Hematopoietic multipotent progenitor cell treated with erythropoietin and hydrocortisone succinate and interleukin-3 and kit ligand, for 8 days (in vitro differentiated cells): ENCODE results near the gene GRIA4.

Source experiments
- DNase-seq: peaks from one replicate; pipeline ENCODE4 v3.0.0-alpha.2; 2015

GRIA4 gene

GRCh38 chr11:106021181-106021966 is 411.5 kb downstream of the GRIA4 start:
- peak; percentile 17 for DNase-seq

- DNase-seq: peak; percentile 100
Observed at GRCh38 chr11:106021967-106022794, 412.3 kb downstream of the GRIA4 start, which contains the start of gene MSANTD4. Gene MSANTD4, minus strand, starts transcription at chr11:106022240. Its CDS starts 11,323 bp downstream, at chr11:106010917.

GRCh38 chr11:106022795-106023275 is 413.0 kb downstream of the GRIA4 start:
- DNase-seq: no peak

DNA sequence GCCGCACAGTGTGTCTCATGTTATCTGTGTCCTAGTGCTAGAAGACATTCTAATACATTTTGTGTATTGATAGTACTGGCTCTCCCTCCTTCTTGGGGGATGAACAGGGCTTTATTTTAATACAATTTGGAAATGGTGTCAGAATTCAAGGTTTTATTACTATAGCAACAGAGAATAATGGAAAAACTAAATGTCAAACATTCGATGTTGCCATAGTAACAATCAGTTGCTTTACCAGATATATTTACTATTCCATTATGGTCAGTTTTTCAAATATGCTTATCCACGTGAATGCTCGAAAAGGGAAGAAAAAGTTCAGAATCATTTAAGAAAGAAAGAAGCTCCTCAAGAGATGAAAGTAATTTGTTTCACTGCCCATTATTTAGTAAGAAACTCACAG is 420.7 kb downstream of the GRIA4 start:
- no peak for DNase-seq

- no peak for DNase-seq
Observed at GRCh38 chr11:106031202-106031810, 421.4 kb downstream of the GRIA4 start.
